HPDE6-E6E7 (cell line): ENCODE measurements around the gene DEPDC5.

Experiments used
- DNase-seq: peaks from one replicate; pipeline ENCODE4 v3.0.0; 2011; ENCODE audit warnings: missing footprints; ENCODE audit errors: extremely low spot score

The DEPDC5 gene

GRCh38 chr22:31895411-31896123 is 141.7 kb downstream of the DEPDC5 start:
- DNase-seq = no peak

GRCh38 chr22:31896472-31896871 is 142.7 kb downstream of the DEPDC5 start:
- DNase-seq = no peak

- no peak for DNase-seq
These were observed 144.3 kb downstream of the DEPDC5 start for GRCh38 chr22:31897842-31898805.

- DNase-seq = no peak
These were observed 145.1 kb downstream of the DEPDC5 start for GRCh38 chr22:31898926-31899325.

- DNase-seq = no peak
These were observed 145.8 kb downstream of the DEPDC5 start for GRCh38 chr22:31899669-31900068.

GRCh38 chr22:31901388-31902137 is 147.7 kb downstream of the DEPDC5 start:
- DNase-seq = no peak

- no peak for DNase-seq
These were observed 150.8 kb downstream of the DEPDC5 start for GRCh38 chr22:31904651-31905050.

- DNase-seq = no peak
These were observed 151.5 kb downstream of the DEPDC5 start for GRCh38 chr22:31905356-31905755.

- DNase-seq = no peak
These were observed 152.3 kb downstream of the DEPDC5 start for GRCh38 chr22:31906086-31906485.

- DNase-seq = no peak
These were observed 152.8 kb downstream of the DEPDC5 start for GRCh38 chr22:31906569-31906968.

- no peak for DNase-seq
These were observed 156.2 kb downstream of the DEPDC5 start for GRCh38 chr22:31909977-31910376.

- DNase-seq = no peak
These were observed 158.0 kb downstream of the DEPDC5 start for GRCh38 chr22:31911565-31912406.

GRCh38 chr22:31912407-31912743 is 158.6 kb downstream of the DEPDC5 start:
- DNase-seq = no peak

GRCh38 chr22:31915586-31915985 is 161.8 kb downstream of the DEPDC5 start:
- DNase-seq = no peak

- DNase-seq = no peak
These were observed 163.6 kb downstream of the DEPDC5 start for GRCh38 chr22:31917227-31917921.

- no peak for DNase-seq
These were observed 165.9 kb downstream of the DEPDC5 start for GRCh38 chr22:31919730-31920129.

- DNase-seq = no peak
These were observed 166.5 kb downstream of the DEPDC5 start for GRCh38 chr22:31920306-31920705.

- DNase-seq = no peak
These were observed 167.3 kb downstream of the DEPDC5 start for GRCh38 chr22:31921106-31921505.

GRCh38 chr22:31922534-31922933 is 168.7 kb downstream of the DEPDC5 start:
- no peak for DNase-seq

- no peak for DNase-seq
These were observed 169.3 kb downstream of the DEPDC5 start for GRCh38 chr22:31923136-31923535.

- DNase-seq = no peak
These were observed 169.9 kb downstream of the DEPDC5 start for GRCh38 chr22:31923747-31924146.
